Body of pancreas (tissue), 4 donors: ENCODE measurements around the gene RPS6KA5.

Experiments used
- POLR2A ChIP-seq, 3 donors: fragments of 450-650 bp; IDR thresholded peaks; one replicate each; pipeline ENCODE4 v1.6.1; 2016; ENCODE audit warnings: antibody characterized with exemption in 3 of 3, mild to moderate bottlenecking in 2 of 3
- TF ChIP-seq, protein P1 (sequence below), 7 experiments: fragments of 450-650 bp in 4 of 7; fragments of 200-600 bp in 3 of 7; sonication (generic) in 3 of 7; IDR thresholded peaks; one replicate each; pipeline ENCODE4 v1.5.1; 2016 to 2019; ENCODE audit warnings: antibody characterized with exemption in 7 of 7

DNA sequence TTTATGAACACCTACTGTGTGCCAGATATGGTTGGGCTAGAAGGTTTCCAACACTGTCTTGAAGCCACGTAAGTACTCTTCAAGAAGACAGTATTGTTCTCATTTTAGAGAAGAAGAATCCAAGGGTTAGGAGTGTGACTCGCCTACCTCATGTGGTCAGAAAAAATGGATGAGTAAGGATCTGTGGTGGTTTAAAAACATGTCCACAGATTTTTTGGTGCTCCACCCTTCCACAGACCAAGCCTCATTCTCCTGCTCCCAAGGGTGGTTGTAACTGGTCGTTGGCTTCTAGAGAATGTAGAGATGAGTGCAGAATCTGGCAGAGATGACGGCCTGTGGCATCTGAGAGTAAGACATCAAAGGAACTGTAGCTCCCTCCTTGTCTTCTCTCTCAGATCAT, 213.9 kb downstream of the RPS6KA5 start:
- TF ChIP-seq POLR2A (IDR thresholded peaks at IDR 0.05): no peak
- TF ChIP-seq, protein P1, sequence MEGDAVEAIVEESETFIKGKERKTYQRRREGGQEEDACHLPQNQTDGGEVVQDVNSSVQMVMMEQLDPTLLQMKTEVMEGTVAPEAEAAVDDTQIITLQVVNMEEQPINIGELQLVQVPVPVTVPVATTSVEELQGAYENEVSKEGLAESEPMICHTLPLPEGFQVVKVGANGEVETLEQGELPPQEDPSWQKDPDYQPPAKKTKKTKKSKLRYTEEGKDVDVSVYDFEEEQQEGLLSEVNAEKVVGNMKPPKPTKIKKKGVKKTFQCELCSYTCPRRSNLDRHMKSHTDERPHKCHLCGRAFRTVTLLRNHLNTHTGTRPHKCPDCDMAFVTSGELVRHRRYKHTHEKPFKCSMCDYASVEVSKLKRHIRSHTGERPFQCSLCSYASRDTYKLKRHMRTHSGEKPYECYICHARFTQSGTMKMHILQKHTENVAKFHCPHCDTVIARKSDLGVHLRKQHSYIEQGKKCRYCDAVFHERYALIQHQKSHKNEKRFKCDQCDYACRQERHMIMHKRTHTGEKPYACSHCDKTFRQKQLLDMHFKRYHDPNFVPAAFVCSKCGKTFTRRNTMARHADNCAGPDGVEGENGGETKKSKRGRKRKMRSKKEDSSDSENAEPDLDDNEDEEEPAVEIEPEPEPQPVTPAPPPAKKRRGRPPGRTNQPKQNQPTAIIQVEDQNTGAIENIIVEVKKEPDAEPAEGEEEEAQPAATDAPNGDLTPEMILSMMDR (IDR thresholded peaks at IDR 0.05): no peak
